Smooth muscle cell (in vitro differentiated cells): ENCODE data around the gene PEAK1. TPM values are rescaled to one million over a fixed set of nuclear protein-coding genes. Genes with fewer than 3 reads are reported as not detected.
"Not testable (repeated sequence)": the region's sequence is repeated elsewhere in the genome, so short reads cannot be mapped to it uniquely, and the experiment has no call there.

Experiments
- DNase-seq: peaks from one replicate; lab custom pipeline; 2025; ENCODE audit not compliant: unreplicated experiment; lab: John Stamatoyannopoulos, UW
- H2AFZ ChIP-seq: fragments of 200-600 bp; sonication (generic); 2 replicates; pipeline ENCODE4 v1.6.0; 2016; ENCODE audit warnings: antibody characterized with exemption, low read depth, mild to moderate bottlenecking
- H3F3A ChIP-seq: fragments of 200-600 bp; sonication (generic); 2 replicates; pipeline ENCODE4 v1.6.0; 2017; ENCODE audit warnings: antibody characterized with exemption, low read depth
- H3K27ac ChIP-seq: fragments of 200-600 bp; sonication (generic); 2 replicates; pipeline ENCODE4 v1.5.1; 2016; ENCODE audit warnings: low read depth, mild to moderate bottlenecking
- H3K27me3 ChIP-seq: fragments of 200-600 bp; sonication (generic); 2 replicates; pipeline ENCODE4 v1.6.1; 2016; ENCODE audit warnings: low read depth, mild to moderate bottlenecking
- H3K36me3 ChIP-seq: fragments of 200-600 bp; sonication (generic); 2 replicates; pipeline ENCODE4 v1.5.1; 2016; ENCODE audit warnings: low read depth
- H3K4me1 ChIP-seq: fragments of 200-600 bp; sonication (generic); 2 replicates; pipeline ENCODE4 v1.5.1; 2016; ENCODE audit warnings: low read depth
- H3K4me2 ChIP-seq: fragments of 200-600 bp; sonication (generic); 2 replicates; pipeline ENCODE4 v1.6.0; 2016; ENCODE audit warnings: mild to moderate bottlenecking
- H3K4me3 ChIP-seq: fragments of 200-600 bp; sonication (generic); 2 replicates; pipeline ENCODE4 v1.5.1; 2016; ENCODE audit warnings: mild to moderate bottlenecking
- H3K79me2 ChIP-seq: fragments of 200-600 bp; sonication (generic); 2 replicates; pipeline ENCODE4 v1.6.0; 2016; ENCODE audit warnings: low read depth, mild to moderate bottlenecking
- H3K9ac ChIP-seq: fragments of 200-600 bp; sonication (generic); 2 replicates; pipeline ENCODE4 v1.6.0; 2016; ENCODE audit warnings: low read depth
- H3K9me3 ChIP-seq: fragments of 200-600 bp; sonication (generic); replicated peaks from 2 replicates; pipeline ENCODE4 v1.5.1; 2016; ENCODE audit warnings: low read depth
- H4K20me1 ChIP-seq: fragments of 200-600 bp; sonication (generic); 2 replicates; pipeline ENCODE4 v1.6.0; 2016; ENCODE audit warnings: low read depth
- CTCF ChIP-seq: fragments of 200-600 bp; sonication (generic); IDR thresholded peaks from 2 replicates; pipeline ENCODE4 v1.5.1; 2017; ENCODE audit warnings: borderline replicate concordance, mild to moderate bottlenecking, antibody characterized with exemption; ENCODE audit not compliant: insufficient read depth, poor library complexity, severe bottlenecking
- WGBS: methylation state at CpG from one replicate; pipeline ENCODE4 v1.1.7; 2016; ENCODE audit warnings: low lambda C conversion rate; 5-methylcytosine and 5-hydroxymethylcytosine counted together
- polyA plus RNA-seq: library from polyadenylated mRNA; unstranded; fragments of >200 nt; fragmentation: Nextera tagmentation; extraction: Ambion mirVana; gene quantifications from 2 replicates; pipeline ENCODE4 v1.2.1, GENCODE V29; 2016
- total RNA-seq: library from RNA; depleted of rRNA; stranded (reverse); fragments of >200 nt; gene quantifications from 2 replicates; pipeline ENCODE4 v1.2.3, GENCODE V29; 2014

PEAK1 gene
- total and polyA plus RNA-seq, 2 experiments from 2014 or later = 5.6 to 21.9 TPM

GRCh38 chr15:77185242-77185785, 234.6 kb downstream of the PEAK1 start:
- Histone ChIP-seq H3K27me3 (no peaks in the 10 kb centered on the region), H4K20me1 (peaks cover 11% of the 10 kb centered on the region), H3K79me2 (peaks cover 2% of the 10 kb centered on the region), H3K36me3 (no peaks in the 10 kb centered on the region), H3K9me3 (no peaks in the 10 kb centered on the region), H3K4me1 (peaks cover 16% of the 10 kb centered on the region), H3K27ac (no peak overlapping the region), H2AFZ (no peak overlapping the region), H3K4me2 (no peak overlapping the region), H3K9ac (no peak overlapping the region), H3F3A (peaks cover 4% of the 10 kb centered on the region), H3K4me3 (no peak overlapping the region)
- DNase-seq = no peak
- 96% methylated on average over 2 of the region's 2 CpGs for WGBS
- TF ChIP-seq CTCF = no peak

DNA sequence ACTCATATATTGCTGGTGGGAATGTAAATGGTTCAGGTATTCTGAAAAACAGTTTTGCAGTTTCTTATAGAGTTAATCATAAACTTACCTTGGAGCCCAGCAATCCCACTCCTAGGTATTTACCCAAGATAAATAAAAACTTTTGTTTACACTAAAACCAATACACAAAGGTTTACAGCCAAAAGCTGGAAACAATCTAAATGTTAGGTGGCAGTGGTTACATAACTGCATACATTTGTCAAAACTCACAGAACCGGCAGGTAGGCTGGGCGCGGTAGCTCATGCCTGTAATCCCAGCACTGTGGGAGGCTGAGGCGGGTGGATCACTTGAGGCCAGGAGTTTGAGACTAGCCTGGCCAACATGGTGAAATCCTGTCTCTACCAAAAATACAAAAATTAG, 235.6 kb downstream of the PEAK1 start:
- H3K27me3 ChIP-seq, H3K4me3 ChIP-seq, H3K9me3 ChIP-seq, H3K9ac ChIP-seq, DNase-seq, H3K79me2 ChIP-seq, H3K4me2 ChIP-seq, H3K36me3 ChIP-seq, H3K27ac ChIP-seq, H2AFZ ChIP-seq: not testable (repeated sequence)
- peaks cover 11% of the 10 kb centered on the region for H3F3A ChIP-seq
- H3K4me1 ChIP-seq = peaks cover 16% of the 10 kb centered on the region
- 93% methylated on average over 4 of the region's 4 CpGs for WGBS
- H4K20me1 ChIP-seq = peaks cover 21% of the 10 kb centered on the region

- H2AFZ ChIP-seq = no peak overlapping the region
- no peaks in the 10 kb centered on the region for H3K79me2 ChIP-seq
- no peak overlapping the region for H3K9ac ChIP-seq
- no peaks in the 10 kb centered on the region for H3K9me3 ChIP-seq
- peaks cover 8% of the 10 kb centered on the region for H3F3A ChIP-seq
- no peaks in the 10 kb centered on the region for H3K36me3 ChIP-seq
- WGBS = 89% methylated on average over 3 of the region's 3 CpGs
- no peak for DNase-seq
- no peak overlapping the region for H3K27ac ChIP-seq
- H3K4me3 ChIP-seq = no peak overlapping the region
- H3K4me2 ChIP-seq = no peak overlapping the region
- H3K27me3 ChIP-seq = no peaks in the 10 kb centered on the region
- no peak for TF ChIP-seq CTCF
- peaks cover 34% of the 10 kb centered on the region for H4K20me1 ChIP-seq
- H3K4me1 ChIP-seq = peaks cover 15% of the 10 kb centered on the region
These were observed 236.8 kb downstream of the PEAK1 start for GRCh38 chr15:77183066-77183465.

DNA sequence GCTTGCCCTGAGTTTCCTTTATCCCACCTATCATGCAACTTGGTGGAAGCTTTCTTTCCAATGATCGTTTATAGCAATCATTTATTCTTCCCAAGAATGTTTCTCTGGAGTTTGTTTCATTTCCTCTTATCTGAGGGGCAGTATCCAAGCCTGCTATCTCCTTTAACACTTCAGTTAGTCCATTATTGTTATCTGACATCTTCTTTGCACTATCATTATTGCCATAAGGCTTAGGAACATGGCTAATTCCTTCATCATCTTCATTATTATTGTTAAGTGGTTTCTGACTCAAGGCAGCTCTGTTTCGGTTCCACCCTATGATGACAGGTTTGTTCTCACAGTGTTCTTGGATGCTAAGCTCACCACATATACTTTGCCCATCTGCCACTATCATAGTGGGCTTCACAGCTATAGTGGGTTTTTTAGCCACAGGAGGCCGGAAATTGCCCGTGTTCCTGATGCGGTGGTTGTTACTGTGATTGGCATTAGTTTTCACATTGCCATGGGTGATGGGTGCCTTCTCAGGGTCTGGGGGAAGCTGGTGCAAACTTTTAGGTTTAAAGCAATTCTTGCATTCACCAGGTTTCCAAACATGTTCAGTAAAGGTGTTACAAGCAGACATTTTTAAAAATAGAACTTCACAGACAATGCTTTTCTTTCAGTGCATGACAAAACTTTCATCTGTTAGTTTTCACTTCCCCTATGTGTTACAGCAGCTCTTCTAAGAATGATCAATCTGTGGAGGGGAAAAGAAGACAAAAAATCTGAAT, 238.4 kb downstream of the PEAK1 start:
- Histone ChIP-seq H2AFZ (no peak overlapping the region), H3K79me2 (no peaks in the 10 kb centered on the region), H3F3A (peaks cover 8% of the 10 kb centered on the region), H3K9me3 (no peaks in the 10 kb centered on the region), H3K9ac (no peak overlapping the region), H3K4me3 (no peak overlapping the region), H4K20me1 (peaks cover 40% of the 10 kb centered on the region), H3K4me1 (peaks cover 8% of the 10 kb centered on the region), H3K4me2 (no peak overlapping the region), H3K27me3 (no peaks in the 10 kb centered on the region), H3K36me3 (no peaks in the 10 kb centered on the region), H3K27ac (no peak overlapping the region)
- no peak for TF ChIP-seq CTCF
- no peak for DNase-seq
- WGBS = 91% methylated on average over 5 of the region's 5 CpGs
